Esophagus squamous epithelium (tissue), 4 donors: ENCODE measurements around the gene ADGRG4.

ENCODE experiments used
- CTCF ChIP-seq, 6 experiments: fragments of 450-650 bp in 4 of 6; fragments of 200-600 bp in 2 of 6; sonication (generic) in 2 of 6; IDR thresholded peaks; one replicate each; pipeline ENCODE4 v1.5.1; 2016 to 2019; ENCODE audit warnings: antibody characterized with exemption in 6 of 6, mild to moderate bottlenecking in 4 of 6, moderate library complexity in 4 of 6
- POLR2A ChIP-seq, 4 donors: fragments of 450-650 bp; IDR thresholded peaks; one replicate each; pipeline ENCODE4 v1.6.1; 2017; ENCODE audit warnings: antibody characterized with exemption in 4 of 4, mild to moderate bottlenecking in 4 of 4, moderate library complexity in 3 of 4

- TF ChIP-seq CTCF (IDR thresholded peaks at IDR 0.05): no peak
- TF ChIP-seq POLR2A (IDR thresholded peaks at IDR 0.05): no peak
Observed at GRCh38 chrX:136387951-136388502, 87.3 kb downstream of the ADGRG4 start.
